Germinal center (tissue), 1 donor: ENCODE data around the gene SPON1.

Experiments
- DNase-seq: peaks from one replicate; pipeline ENCODE4 v3.0.0; 2012; ENCODE audit warnings: mixed read lengths, low spot score

The SPON1 gene

DNA sequence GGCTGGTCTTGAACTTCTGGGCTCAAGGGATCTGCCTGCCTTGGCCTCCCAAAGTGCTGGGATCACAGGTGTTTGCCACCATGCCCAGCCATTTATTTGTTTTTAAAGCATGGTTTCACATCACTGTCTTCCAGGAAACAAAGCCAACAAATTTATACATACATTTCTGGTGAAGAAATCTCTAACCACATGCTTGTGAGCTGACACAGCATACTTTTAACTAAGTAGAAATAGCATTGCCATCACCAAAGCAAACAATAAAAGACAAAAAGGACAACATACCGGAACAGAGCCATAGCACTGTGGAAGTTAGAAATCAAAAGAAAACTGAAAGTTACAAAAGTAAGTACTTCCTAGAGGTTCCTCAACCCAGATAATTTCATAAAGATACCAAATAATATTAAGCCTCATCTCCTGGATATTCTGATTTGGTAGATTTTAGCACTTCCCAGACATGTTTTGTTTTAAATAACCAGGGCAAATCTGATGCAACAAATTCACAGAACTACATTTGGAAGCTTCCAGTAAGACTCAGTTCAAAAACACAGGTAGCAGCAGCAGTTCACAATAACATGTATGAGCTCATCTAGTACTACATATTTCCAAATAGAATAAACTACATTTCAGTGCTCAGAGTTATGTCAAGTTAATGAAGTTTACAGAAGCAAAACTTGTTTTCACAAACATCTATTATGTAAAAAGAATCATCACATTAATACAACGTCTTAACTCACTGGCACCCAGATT, 325.8 kb downstream of the SPON1 start:
- DNase-seq = no peak

DNA sequence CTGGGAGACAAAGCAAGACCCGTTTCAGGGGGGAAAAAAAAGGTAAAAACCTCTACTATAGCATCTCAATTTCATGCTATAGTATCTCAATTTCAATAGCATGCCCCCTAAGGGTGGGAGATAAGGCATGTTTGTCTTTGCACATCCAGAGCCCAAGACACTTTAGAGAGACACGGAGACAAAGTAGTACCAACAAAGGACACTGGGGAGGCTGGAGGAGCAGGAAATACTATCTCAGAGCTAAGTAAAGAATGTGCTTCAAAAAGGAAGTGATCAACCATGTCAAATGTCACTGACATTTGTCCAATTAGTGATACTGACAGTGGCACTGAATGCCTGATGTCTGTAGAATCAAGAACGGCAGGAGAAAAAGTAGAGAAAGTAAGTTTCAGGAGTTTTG, 327.9 kb downstream of the SPON1 start:
- no peak for DNase-seq

DNA sequence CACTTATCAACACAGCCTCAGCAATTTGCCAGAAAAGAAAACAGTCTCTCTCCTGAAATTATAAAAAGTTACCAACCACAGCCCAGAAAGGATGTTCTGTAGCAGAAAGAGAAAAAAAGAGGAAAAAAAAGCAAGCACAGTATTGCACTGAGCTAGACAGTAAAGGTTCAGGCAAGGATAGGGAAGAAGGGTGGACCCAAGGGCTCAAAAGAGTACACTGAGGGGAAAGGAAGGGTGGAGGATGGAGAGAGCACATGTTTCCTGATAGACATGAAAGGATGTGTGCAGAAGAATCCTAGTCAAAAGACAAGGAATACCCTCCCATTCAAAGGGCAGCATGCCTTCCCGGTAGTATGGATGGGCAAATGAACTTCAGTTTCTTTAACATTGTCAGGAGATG, 337.4 kb downstream of the SPON1 start:
- no peak for DNase-seq

DNA sequence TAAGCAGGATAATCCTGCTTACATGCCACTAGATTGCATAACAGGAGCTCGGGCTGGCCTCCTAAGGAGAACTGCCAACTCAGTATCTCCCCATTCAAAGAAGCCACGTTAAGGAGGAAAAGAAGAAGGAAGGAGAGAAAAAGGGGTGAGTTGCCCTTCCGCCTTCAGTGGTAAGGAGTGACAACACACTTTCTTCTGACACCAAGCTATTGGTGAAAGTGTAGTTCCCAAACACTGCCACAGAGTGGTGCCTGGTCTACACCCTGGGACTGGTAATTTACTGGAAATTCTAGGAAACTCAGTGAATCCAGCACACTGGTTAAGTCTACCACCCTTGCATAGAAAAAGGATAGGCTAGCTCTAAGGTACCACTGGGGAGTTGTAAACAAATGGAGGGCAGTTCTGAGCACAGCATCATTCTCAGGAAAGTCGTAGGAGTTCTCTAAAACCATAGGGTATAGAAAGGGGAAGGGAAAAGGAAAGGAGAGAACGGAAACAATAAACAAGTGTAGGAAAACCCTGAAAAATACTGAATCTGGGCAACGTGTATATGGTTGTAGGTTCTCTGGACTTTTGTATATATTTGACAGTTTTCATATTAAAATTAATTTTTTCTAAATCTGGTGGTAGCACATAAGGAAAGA, 338.3 kb downstream of the SPON1 start:
- DNase-seq = peak; percentile 50

DNA sequence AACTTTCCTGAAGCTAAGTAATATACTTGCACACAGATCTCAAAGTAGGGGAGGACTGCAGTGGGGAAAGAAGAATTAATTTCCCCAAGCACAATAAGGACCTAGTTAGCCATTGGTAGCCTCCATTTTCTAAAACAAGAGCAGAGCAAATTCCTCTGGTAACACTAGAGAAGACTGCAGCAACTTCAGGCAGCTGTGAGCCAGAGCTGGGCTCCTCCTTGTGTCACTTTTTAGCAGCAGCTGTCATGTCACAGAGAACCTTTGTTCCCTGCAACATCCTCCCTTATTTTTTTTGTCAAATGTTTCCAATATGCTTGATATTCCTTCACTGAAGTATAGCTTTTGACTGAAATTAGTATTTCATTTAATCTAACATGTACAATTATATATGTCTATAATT, 342.1 kb downstream of the SPON1 start:
- no peak for DNase-seq

DNA sequence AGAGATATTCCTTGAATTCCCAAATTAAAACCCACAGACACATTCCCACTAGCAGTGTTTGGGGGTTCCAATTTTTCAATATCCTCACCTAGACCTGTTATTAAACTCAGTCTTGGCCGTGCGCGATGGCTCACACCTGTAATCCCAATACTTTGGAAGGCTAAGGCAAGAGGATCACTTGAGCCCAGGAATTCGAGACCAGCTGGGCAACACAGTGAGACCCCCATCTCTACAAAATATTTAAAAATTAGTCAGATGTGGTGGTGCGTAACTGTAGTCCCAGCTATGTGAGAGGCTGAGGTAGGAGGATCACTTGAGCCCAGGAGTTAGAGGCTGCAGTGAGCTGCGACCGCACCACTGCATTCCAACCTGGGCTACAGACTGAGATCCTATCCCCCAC, 343.1 kb downstream of the SPON1 start:
- DNase-seq = no peak

DNA sequence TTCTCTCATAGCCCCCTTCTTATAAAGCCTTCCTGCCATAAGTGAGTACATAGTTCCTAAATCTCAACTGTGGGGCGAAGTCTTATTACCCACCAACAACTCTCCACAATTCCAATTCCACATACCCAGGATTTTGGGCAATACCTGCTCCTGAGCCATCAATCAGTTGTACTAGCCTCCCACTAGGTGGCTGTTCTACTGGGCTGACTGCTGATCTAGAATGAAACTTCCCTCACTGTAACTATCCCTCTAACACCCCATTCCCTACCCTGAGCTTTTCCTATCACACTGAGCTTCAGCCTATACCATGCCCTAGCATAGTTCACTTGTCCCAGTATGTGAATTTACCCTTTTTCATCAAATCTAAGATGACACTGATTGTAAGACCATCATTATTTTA, 344.0 kb downstream of the SPON1 start:
- DNase-seq = no peak

DNA sequence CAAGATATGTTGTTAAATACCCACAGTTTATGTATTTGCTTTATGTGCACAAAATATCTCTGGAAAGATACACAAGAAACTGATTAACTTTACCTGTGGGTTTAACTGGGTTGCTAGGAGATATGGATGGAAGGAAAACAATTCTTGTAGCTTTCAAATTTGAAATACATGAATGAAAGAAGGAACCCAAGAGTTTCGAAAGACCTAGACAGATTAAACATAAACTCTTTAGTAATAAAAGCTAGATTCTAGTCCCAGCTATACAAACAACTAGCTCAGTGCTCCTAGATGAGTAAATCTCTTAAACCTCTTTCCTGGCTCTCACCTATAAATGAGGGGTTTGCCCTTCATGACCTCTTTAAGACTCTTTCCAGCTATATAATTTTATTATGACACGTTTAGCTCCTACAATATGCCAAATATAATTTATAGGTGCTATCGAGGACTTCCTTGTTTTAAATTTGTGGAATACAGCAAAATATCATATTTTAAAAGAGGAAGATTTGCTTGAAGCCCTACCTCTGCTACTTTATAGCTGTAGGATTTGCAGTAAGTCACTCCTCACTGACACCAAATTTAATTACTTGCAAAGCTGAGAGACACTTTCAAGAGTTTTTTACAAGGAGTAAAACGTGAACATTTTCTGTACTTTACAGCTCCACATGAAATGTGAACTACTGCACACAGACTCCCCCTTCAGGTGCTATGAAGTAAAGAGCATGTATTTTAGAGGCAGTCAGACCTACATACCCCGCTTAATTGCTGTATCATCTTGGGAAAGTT, 345.8 kb downstream of the SPON1 start:
- no peak for DNase-seq

DNA sequence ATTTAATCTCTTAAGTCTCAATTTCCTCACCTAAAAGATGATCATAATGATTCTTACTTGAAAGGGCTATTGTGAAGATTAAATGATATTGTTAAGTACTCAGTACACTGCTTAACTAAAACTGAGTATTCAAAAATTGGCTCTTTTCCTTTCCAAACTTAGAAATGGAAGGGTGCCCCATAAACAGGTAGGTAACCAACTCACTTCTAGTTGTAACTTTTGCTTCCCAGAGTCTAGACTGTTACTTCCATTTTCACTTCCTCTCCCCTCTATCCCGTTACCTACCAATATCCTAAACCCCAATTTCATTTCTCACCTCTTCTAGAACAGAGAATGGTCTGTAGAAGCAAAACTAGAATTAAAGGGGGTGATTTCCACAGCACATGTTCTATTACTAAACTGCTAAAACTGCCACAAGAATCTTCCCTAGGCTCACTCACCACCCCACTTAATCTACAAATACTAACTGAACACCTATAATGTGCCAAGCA, 346.4 kb downstream of the SPON1 start:
- no peak for DNase-seq

DNA sequence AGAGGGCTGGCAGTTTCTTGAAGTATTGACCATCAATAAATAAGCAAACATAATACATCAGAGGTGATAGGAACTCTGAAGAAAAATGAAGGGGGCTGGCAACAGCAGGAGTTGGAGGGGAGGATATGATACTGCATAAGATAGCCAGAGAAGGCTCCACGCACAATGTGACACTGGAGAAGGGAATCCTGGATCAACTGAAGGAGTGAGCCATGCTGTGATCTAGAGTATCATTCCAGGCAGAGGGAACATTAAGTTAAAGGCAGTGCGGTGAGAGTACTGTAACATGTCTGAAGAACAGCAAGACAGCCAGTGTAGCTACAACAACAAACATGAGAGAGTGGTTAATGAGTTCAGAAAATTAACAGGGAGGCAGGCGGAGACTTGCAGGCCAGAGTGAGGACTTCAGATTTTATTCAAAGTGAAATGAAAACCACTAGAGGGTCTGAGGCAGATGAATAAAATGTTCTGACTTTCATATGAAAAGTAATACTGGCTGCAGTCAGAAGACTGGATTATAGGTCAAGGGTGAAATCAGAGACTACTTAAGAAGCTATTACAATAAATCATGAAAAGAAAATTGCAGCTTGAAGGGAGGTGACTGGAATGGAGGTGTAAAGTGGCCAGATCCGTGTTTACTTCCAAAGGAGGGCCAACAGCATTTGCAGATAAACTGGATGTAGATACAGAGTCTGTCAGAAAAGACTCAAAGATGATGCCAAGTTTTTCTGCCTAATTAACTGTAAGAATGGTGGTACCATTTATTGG, 347.1 kb downstream of the SPON1 start:
- DNase-seq = no peak

DNA sequence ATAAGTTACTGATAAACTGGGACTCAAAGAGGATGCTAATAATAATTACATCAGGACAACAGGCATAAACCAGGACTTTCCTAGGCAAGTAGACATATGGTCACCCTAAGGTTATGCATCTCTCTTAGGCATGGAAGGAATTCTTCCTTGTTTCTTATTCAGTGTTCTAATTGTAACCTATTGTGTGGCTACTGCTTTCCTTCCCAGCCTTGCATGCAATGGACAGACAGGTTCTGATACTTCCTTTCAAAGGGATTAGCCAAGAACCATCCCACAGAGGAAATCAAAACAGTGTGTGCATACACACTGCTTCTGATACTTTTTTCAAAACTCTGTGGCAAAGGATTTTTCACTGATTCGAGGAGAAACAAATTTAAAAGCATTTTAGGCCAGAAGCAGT, 348.2 kb downstream of the SPON1 start:
- DNase-seq = no peak

DNA sequence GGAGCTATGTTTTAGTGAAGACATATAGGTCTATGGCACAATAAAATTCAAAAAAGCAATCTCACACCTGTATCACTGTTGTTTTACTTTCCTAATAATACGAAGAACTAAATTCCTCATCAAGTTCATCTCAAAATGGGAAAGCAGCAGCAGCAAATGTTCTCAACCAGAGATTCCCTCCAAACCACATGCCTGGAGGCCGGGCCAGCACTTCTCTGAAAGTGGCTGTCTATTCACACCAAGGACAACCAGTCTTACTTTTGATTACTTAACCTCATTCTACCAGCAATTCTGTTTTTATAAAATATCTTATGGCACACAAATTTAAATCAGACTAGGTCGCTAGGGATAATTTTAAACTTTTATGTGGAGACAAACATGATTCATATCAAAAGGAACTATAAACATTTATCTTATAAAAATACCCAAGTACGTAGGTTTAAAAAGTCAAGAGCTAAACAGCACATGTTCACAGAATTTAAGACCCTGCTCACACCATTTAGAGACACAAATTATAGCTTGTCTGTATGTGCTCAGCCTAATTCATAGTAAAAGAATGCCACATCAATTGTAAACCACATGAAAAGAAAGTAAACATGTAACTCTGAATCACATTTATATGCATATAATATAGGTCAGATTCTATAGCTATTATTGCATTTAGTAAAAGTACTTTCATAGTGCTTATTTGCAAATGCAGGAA, 350.4 kb downstream of the SPON1 start:
- DNase-seq = no peak

DNA sequence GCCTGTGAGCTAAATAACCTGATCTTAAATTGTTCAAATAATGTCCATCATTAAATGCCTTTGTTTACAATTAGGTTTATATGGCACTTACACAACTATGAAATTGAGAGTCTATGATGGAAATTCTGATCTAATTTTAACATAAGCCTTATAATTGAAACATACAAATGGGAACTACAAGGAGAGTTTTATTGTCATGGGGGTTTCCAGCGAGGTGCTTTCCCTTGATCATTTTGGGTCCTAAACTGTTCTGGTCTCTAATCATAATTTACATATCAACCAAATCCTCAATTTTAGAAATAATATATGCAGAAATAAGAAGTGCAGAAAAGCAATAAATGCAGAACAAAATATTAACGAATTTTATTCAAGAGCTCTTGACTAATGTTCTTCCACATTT, 351.6 kb downstream of the SPON1 start:
- peak; percentile 49 for DNase-seq

DNA sequence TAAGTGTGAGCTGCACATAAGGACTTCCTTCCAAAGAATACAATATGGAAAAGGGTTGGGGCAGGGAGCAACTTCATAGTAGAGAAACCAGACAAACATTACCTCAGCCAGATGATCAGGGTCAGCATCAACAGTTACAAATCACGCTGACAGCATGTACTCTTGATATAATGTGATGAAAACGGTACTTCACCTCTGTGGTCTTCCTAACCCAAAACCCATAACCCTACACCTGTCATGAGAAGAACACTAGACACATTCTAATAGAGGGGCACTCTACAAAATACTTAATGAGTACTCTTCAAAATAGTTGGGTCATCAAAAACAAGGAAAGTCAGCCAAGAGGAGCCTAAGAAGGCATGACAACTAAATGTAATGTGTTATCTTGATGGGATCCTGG, 352.6 kb downstream of the SPON1 start:
- DNase-seq = no peak
